Measurements from ENCODE around the gene GLP2R. TPM values are rescaled to one million over a fixed set of nuclear protein-coding genes. Genes with fewer than 3 reads are reported as not detected.

GLP2R gene
- polyA plus RNA-seq, 1 of the 3 experiments (the other 2 are of a cell fraction) = not detected

- no peak overlapping the region for H3K9ac ChIP-seq
- TF ChIP-seq TCF12 (IDR thresholded peaks at IDR 0.05) (no peak), RCOR1 (IDR thresholded peaks at IDR 0.05; ENCODE audit: low read length) (no peak), GATA2 (CRISPR knock-in tag; IDR thresholded peaks at IDR 0.05) (no peak), RXRA (IDR thresholded peaks at IDR 0.05; ENCODE audit: borderline replicate concordance, low read depth) (no peak), CHD2 (IDR thresholded peaks at IDR 0.05; ENCODE audit: low read length, partially characterized antibody) (no peak), MAX (IDR thresholded peaks at IDR 0.05; ENCODE audit: low read depth) (no peak), FOSL2 (IDR thresholded peaks at IDR 0.05; ENCODE audit: borderline replicate concordance, low read depth) (no peak), POLR2AphosphoS5 (IDR thresholded peaks at IDR 0.05; ENCODE audit: low read depth, low read length) (no peak), TEAD4 (IDR thresholded peaks at IDR 0.05; ENCODE audit: borderline replicate concordance, insufficient read depth) (no peak)
- 6% methylated on average over 3 of the region's 3 CpGs for WGBS (ENCODE audit: low lambda C conversion rate)
- no peak overlapping the region for H3K4me3 ChIP-seq (ENCODE audit: low read depth in 2 of 2, low read length in 1 of 2)
- no peaks in the 10 kb centered on the region for H3K9me3 ChIP-seq
- no peaks in the 10 kb centered on the region for H3K4me1 ChIP-seq (ENCODE audit: control insufficient read depth in 1 of 2, insufficient read depth in 2 of 2, low read depth in 1 of 2, low read length in 1 of 2)
- H3K36me3 ChIP-seq (replicated peaks in 1 of 2; ENCODE audit: control insufficient read depth in 1 of 2, insufficient read depth in 2 of 2, low read length in 1 of 2) = no peaks in the 10 kb centered on the region
- no peak overlapping the region for H3K27ac ChIP-seq (ENCODE audit: low read depth in 2 of 2, low read length in 1 of 2)
- DNase-seq = no peak
- H3F3A ChIP-seq (replicated peaks; ENCODE audit: insufficient read depth) = no peaks in the 10 kb centered on the region
- ChIA-PET CTCF (no interaction called here), POLR2A (no interaction called here)
- no peak overlapping the region for H3K4me2 ChIP-seq
- H3K79me2 ChIP-seq (ENCODE audit: insufficient read depth) = no peaks in the 10 kb centered on the region
- no peaks in the 10 kb centered on the region for H3K9me2 ChIP-seq
- no peaks in the 10 kb centered on the region for H4K20me1 ChIP-seq (ENCODE audit: insufficient read depth)
- H3K27me3 ChIP-seq (ENCODE audit: insufficient read depth) = peaks cover 7% of the 10 kb centered on the region; the same call in 1 of the 2 replicates
- H2AFZ ChIP-seq (ENCODE audit: low read depth) = no peak overlapping the region
These were observed 27.7 kb upstream of the GLP2R start for GRCh38 chr17:9798008-9798407.

- no peak for TF ChIP-seq JUND (IDR thresholded peaks at IDR 0.05)
- TF ChIP-seq CTCF (IDR thresholded peaks at IDR 0.05) = no peak
- TF ChIP-seq FOSL2 (IDR thresholded peaks at IDR 0.05; ENCODE audit: borderline replicate concordance, low read depth) = no peak
- TF ChIP-seq ZBTB33 (IDR thresholded peaks at IDR 0.05; ENCODE audit: borderline replicate concordance, low read depth) = no peak
- no peak for TF ChIP-seq YY1 (IDR thresholded peaks at IDR 0.05; ENCODE audit: low read depth)
- TF ChIP-seq EZH2phosphoT487 (IDR thresholded peaks at IDR 0.05; ENCODE audit: borderline replicate concordance, low read depth) = no peak
- no peak for TF ChIP-seq NRF1 (IDR thresholded peaks at IDR 0.05; ENCODE audit: low read depth, low read length)
- TF ChIP-seq MAX (IDR thresholded peaks at IDR 0.05; ENCODE audit: low read depth) = no peak
- TF ChIP-seq SIN3A (IDR thresholded peaks at IDR 0.05; ENCODE audit: borderline replicate concordance, low read depth, low read length) = no peak
- TF ChIP-seq RFX5 (IDR thresholded peaks at IDR 0.05; ENCODE audit: low read length) = no peak
- TF ChIP-seq TCF12 (IDR thresholded peaks at IDR 0.05) = no peak
- POLR2A ChIA-PET = no interaction called here
- no peaks in the 10 kb centered on the region for H3K9me3 ChIP-seq
- 46% methylated on average over 7 of the region's 7 CpGs for WGBS (ENCODE audit: low lambda C conversion rate)
- H3K4me3 ChIP-seq (ENCODE audit: low read depth in 2 of 2, low read length in 1 of 2) = no peak overlapping the region
- no peaks in the 10 kb centered on the region for H3K36me3 ChIP-seq (replicated peaks in 1 of 2; ENCODE audit: control insufficient read depth in 1 of 2, insufficient read depth in 2 of 2, low read length in 1 of 2)
- H2AFZ ChIP-seq (ENCODE audit: low read depth) = no peak overlapping the region
- H3K4me2 ChIP-seq = no peak overlapping the region
- H3K79me2 ChIP-seq (ENCODE audit: insufficient read depth) = no peaks in the 10 kb centered on the region
- no peaks in the 10 kb centered on the region for H3K9me2 ChIP-seq
- no peak for DNase-seq
- H3K9ac ChIP-seq = no peak overlapping the region
- CTCF ChIA-PET = no interaction called here
- H3K27ac ChIP-seq (ENCODE audit: low read depth in 2 of 2, low read length in 1 of 2) = no peak overlapping the region
- H3F3A ChIP-seq (replicated peaks; ENCODE audit: insufficient read depth) = no peaks in the 10 kb centered on the region
- H4K20me1 ChIP-seq (ENCODE audit: insufficient read depth) = no peaks in the 10 kb centered on the region
- peaks cover 7% of the 10 kb centered on the region; the same call in 1 of the 2 replicates for H3K27me3 ChIP-seq (ENCODE audit: insufficient read depth)
- no peaks in the 10 kb centered on the region for H3K4me1 ChIP-seq (ENCODE audit: control insufficient read depth in 1 of 2, insufficient read depth in 2 of 2, low read depth in 1 of 2, low read length in 1 of 2)
These were observed 27.0 kb upstream of the GLP2R start for GRCh38 chr17:9798724-9799123.
